ENCODE results near the gene LRBA.

The LRBA gene

GRCh38 chr4:150584111-150584915 is 430.8 kb downstream of the LRBA start:
- no peak overlapping the region for H4K8ac ChIP-seq (ENCODE audit: low read length)
- H3K9me3 ChIP-seq (ENCODE audit: control insufficient read depth, low read length), result peaks cover 19% of the 10 kb centered on the region
- no peak overlapping the region for H2BK12ac ChIP-seq (ENCODE audit: low read length in 2 of 2)
- H2AFZ ChIP-seq (ENCODE audit: low read depth, low read length), result peak overlapping the region; percentile 36
- peak overlapping the region; percentile 92 for H3K4me2 ChIP-seq (ENCODE audit: low read length, poor library complexity, severe bottlenecking)
- H3K9ac ChIP-seq (ENCODE audit: low read length), result no peak overlapping the region
- peak overlapping the region; percentile 52 to 63 for H3K18ac ChIP-seq (ENCODE audit: low read depth in 1 of 2, low read length in 2 of 2)
- WGBS, result 18% methylated on average over 8 of the region's 11 CpGs
- H2BK120ac ChIP-seq (ENCODE audit: low read depth, low read length), result no peak overlapping the region
- H2BK15ac ChIP-seq (ENCODE audit: low read depth, poor library complexity, severe bottlenecking), result no peak overlapping the region
- peak overlapping the region in 1 of 2 experiments; percentile 64 for H3K4me3 ChIP-seq (ENCODE audit: insufficient read depth in 1 of 2, low read depth in 1 of 2, low read length in 2 of 2)
- no peak overlapping the region for H4K91ac ChIP-seq (ENCODE audit: low read length)
- no peak for DNase-seq
- peaks cover 0 to 4% of the 10 kb centered on the region in 2 experiments for H3K36me3 ChIP-seq (ENCODE audit: control insufficient read depth in 1 of 2, insufficient read depth in 2 of 2, low read depth in 1 of 2, low read length in 2 of 2)
- no peak overlapping the region for H3K27ac ChIP-seq (ENCODE audit: low read length, poor library complexity, severe bottlenecking)
- H3K23ac ChIP-seq (ENCODE audit: low read length in 2 of 2), result no peak overlapping the region
- no peaks in the 10 kb centered on the region for H3K27me3 ChIP-seq (ENCODE audit: control insufficient read depth in 1 of 2, insufficient read depth in 1 of 2, low read length in 2 of 2)
- H3K79me1 ChIP-seq (replicated peaks; ENCODE audit: low read length, poor library complexity, severe bottlenecking), result peaks cover 4% of the 10 kb centered on the region
- H3K4ac ChIP-seq (ENCODE audit: low read depth in 1 of 2, low read length in 2 of 2), result peak overlapping the region in 1 of 2 experiments; percentile 21
- H2AK5ac ChIP-seq (ENCODE audit: low read length, severe bottlenecking), result no peak overlapping the region
- H3K14ac ChIP-seq (ENCODE audit: low read length in 2 of 2), result peak overlapping the region in 1 of 2 experiments; percentile 63
- no peak overlapping the region for H2BK5ac ChIP-seq (ENCODE audit: low read depth, low read length, poor library complexity, severe bottlenecking)
- H3K4me1 ChIP-seq (ENCODE audit: control insufficient read depth, insufficient read depth, low read depth, low read length), result peaks cover 11% of the 10 kb centered on the region

DNA sequence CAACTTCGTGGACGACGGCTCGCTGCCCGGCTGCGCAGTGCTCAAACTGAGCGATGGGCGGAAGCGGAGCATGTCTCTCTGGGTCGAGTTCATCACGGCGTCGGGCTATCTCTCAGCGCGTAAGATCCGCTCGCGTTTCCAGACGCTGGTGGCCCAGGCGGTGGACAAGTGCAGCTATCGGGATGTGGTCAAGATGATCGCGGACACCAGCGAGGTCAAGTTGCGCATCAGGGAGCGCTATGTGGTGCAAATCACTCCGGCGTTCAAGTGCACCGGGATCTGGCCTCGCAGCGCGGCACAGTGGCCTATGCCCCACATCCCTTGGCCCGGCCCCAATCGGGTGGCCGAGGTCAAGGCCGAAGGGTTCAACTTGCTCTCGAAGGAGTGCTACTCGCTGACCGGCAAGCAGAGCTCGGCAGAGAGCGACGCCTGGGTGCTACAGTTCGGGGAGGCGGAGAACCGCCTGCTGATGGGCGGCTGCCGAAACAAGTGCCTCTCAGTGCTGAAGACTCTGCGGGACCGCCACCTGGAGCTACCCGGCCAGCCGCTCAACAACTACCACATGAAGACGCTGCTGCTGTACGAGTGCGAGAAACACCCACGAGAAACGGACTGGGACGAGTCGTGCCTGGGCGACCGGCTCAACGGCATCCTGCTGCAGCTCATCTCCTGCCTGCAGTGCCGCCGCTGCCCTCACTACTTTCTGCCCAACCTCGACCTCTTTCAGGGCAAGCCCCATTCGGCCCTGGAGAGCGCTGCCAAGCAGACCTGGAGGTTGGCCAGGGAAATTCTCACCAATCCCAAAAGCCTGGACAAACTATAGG is 431.6 kb downstream of the LRBA start:
- under 1% methylated on average over 66 of the region's 66 CpGs for WGBS
- H3K23ac ChIP-seq (ENCODE audit: low read length in 2 of 2), result peak overlapping the region; percentile 14 to 95
- peak overlapping the region; percentile 37 to 59 for H3K4ac ChIP-seq (ENCODE audit: low read depth in 1 of 2, low read length in 2 of 2)
- no peaks in the 10 kb centered on the region for H3K27me3 ChIP-seq (ENCODE audit: control insufficient read depth in 1 of 2, insufficient read depth in 1 of 2, low read length in 2 of 2)
- peak; percentile 66 for DNase-seq
- no peak overlapping the region for H2BK120ac ChIP-seq (ENCODE audit: low read depth, low read length)
- H3K27ac ChIP-seq (ENCODE audit: low read length, poor library complexity, severe bottlenecking), result peak overlapping the region; percentile 86
- peak overlapping the region; percentile 36 for H2AFZ ChIP-seq (ENCODE audit: low read depth, low read length)
- H3K4me2 ChIP-seq (ENCODE audit: low read length, poor library complexity, severe bottlenecking), result peak overlapping the region; percentile 92
- peaks cover 14% of the 10 kb centered on the region for H3K4me1 ChIP-seq (ENCODE audit: control insufficient read depth, insufficient read depth, low read depth, low read length)
- peak overlapping the region; percentile 23 to 64 for H3K4me3 ChIP-seq (ENCODE audit: insufficient read depth in 1 of 2, low read depth in 1 of 2, low read length in 2 of 2)
- H2BK5ac ChIP-seq (ENCODE audit: low read depth, low read length, poor library complexity, severe bottlenecking), result no peak overlapping the region
- peak overlapping the region in 1 of 2 experiments; percentile 63 for H3K14ac ChIP-seq (ENCODE audit: low read length in 2 of 2)
- no peak overlapping the region for H3K9ac ChIP-seq (ENCODE audit: low read length)
- H3K18ac ChIP-seq (ENCODE audit: low read depth in 1 of 2, low read length in 2 of 2), result peak overlapping the region; percentile 63 to 69
- peaks cover 4% of the 10 kb centered on the region for H3K79me1 ChIP-seq (replicated peaks; ENCODE audit: low read length, poor library complexity, severe bottlenecking)
- H2AK5ac ChIP-seq (ENCODE audit: low read length, severe bottlenecking), result no peak overlapping the region
- peak overlapping the region; percentile 17 for H2BK15ac ChIP-seq (ENCODE audit: low read depth, poor library complexity, severe bottlenecking)
- H3K36me3 ChIP-seq (ENCODE audit: control insufficient read depth in 1 of 2, insufficient read depth in 2 of 2, low read depth in 1 of 2, low read length in 2 of 2), result peaks cover 0 to 4% of the 10 kb centered on the region in 2 experiments
- peaks cover 19% of the 10 kb centered on the region for H3K9me3 ChIP-seq (ENCODE audit: control insufficient read depth, low read length)
- peak overlapping the region; percentile 42 for H4K8ac ChIP-seq (ENCODE audit: low read length)
- H4K91ac ChIP-seq (ENCODE audit: low read length), result peak overlapping the region; percentile 72
- peak overlapping the region in 1 of 2 experiments; percentile 95 for H2BK12ac ChIP-seq (ENCODE audit: low read length in 2 of 2)

GRCh38 chr4:150582873-150583286 is 432.2 kb downstream of the LRBA start:
- peaks cover 14% of the 10 kb centered on the region for H3K4me1 ChIP-seq (ENCODE audit: control insufficient read depth, insufficient read depth, low read depth, low read length)
- no peaks in the 10 kb centered on the region for H3K27me3 ChIP-seq (ENCODE audit: control insufficient read depth in 1 of 2, insufficient read depth in 1 of 2, low read length in 2 of 2)
- peaks cover 0 to 4% of the 10 kb centered on the region in 2 experiments for H3K36me3 ChIP-seq (ENCODE audit: control insufficient read depth in 1 of 2, insufficient read depth in 2 of 2, low read depth in 1 of 2, low read length in 2 of 2)
- peak overlapping the region in 1 of 2 experiments; percentile 59 for H3K4ac ChIP-seq (ENCODE audit: low read depth in 1 of 2, low read length in 2 of 2)
- H4K91ac ChIP-seq (ENCODE audit: low read length), result peak overlapping the region; percentile 48
- H2BK12ac ChIP-seq (ENCODE audit: low read length in 2 of 2), result peak overlapping the region in 1 of 2 experiments; percentile 95
- peak overlapping the region; percentile 92 for H3K4me2 ChIP-seq (ENCODE audit: low read length, poor library complexity, severe bottlenecking)
- no peak overlapping the region for H3K9ac ChIP-seq (ENCODE audit: low read length)
- peaks cover 2% of the 10 kb centered on the region for H3K79me1 ChIP-seq (replicated peaks; ENCODE audit: low read length, poor library complexity, severe bottlenecking)
- H2BK120ac ChIP-seq (ENCODE audit: low read depth, low read length), result no peak overlapping the region
- H3K14ac ChIP-seq (ENCODE audit: low read length in 2 of 2), result peak overlapping the region in 1 of 2 experiments; percentile 63
- H3K27ac ChIP-seq (ENCODE audit: low read length, poor library complexity, severe bottlenecking), result peak overlapping the region; percentile 86
- H3K9me3 ChIP-seq (ENCODE audit: control insufficient read depth, low read length), result peaks cover 19% of the 10 kb centered on the region
- H2BK15ac ChIP-seq (ENCODE audit: low read depth, poor library complexity, severe bottlenecking), result no peak overlapping the region
- no peak overlapping the region for H4K8ac ChIP-seq (ENCODE audit: low read length)
- WGBS, result under 1% methylated on average over 32 of the region's 32 CpGs
- peak overlapping the region; percentile 35 to 63 for H3K18ac ChIP-seq (ENCODE audit: low read depth in 1 of 2, low read length in 2 of 2)
- H3K23ac ChIP-seq (ENCODE audit: low read length in 2 of 2), result peak overlapping the region in 1 of 2 experiments; percentile 54
- DNase-seq, result peak; percentile 76
- H2BK5ac ChIP-seq (ENCODE audit: low read depth, low read length, poor library complexity, severe bottlenecking), result no peak overlapping the region
- no peak overlapping the region for H2AFZ ChIP-seq (ENCODE audit: low read depth, low read length)
- no peak overlapping the region for H2AK5ac ChIP-seq (ENCODE audit: low read length, severe bottlenecking)
- peak overlapping the region; percentile 35 to 64 for H3K4me3 ChIP-seq (ENCODE audit: insufficient read depth in 1 of 2, low read depth in 1 of 2, low read length in 2 of 2)
